HEK293 (cell line): ENCODE results near the gene ZACN.

Experiments used
- CTCF ChIA-PET: fragments of 350-600 bp; formaldehyde crosslinking; extraction: SDS; loops from one replicate; lab custom pipeline; 2021; ENCODE audit warnings: antibody characterized with exemption; lab: Yijun Ruan, JAX
- POLR2A ChIA-PET: fragments of 300-600 bp; formaldehyde crosslinking; extraction: SDS; loops from one replicate; lab custom pipeline; 2020; ENCODE audit warnings: antibody characterized with exemption, inconsistent platforms; lab: Yijun Ruan, JAX
- H3K27ac ChIP-seq: fragments of 200-500 bp; sonication (Bioruptor generic); 2 replicates; pipeline ENCODE4 v1.5.1; 2014; ENCODE audit warnings: low read depth, low read length, control low read depth, inconsistent platforms; ENCODE audit errors: extremely low read depth
- H3K36me3 ChIP-seq, 2 experiments: fragments of 200-500 bp in 1 of 2; sonication (Bioruptor generic) in 1 of 2; 1 replicate in 1 of 2; 2 replicates in 1 of 2; pipeline ENCODE4 v1.5.1; 2014 to 2017; ENCODE audit warnings: inconsistent platforms in 2 of 2, low read length in 2 of 2; ENCODE audit not compliant: control insufficient read depth in 2 of 2, insufficient read depth in 1 of 2
- H3K4me1 ChIP-seq: fragments of 200-500 bp; sonication (Bioruptor generic); 2 replicates; pipeline ENCODE4 v1.5.1; 2014; ENCODE audit warnings: mild to moderate bottlenecking, low read length, inconsistent platforms; ENCODE audit not compliant: control insufficient read depth, insufficient read depth
- H3K4me3 ChIP-seq: 2 replicates; pipeline ENCODE4 v1.5.1; 2011; ENCODE audit warnings: low read depth, mild to moderate bottlenecking, control low read depth, low read length, moderate library complexity
- H3K9me3 ChIP-seq: fragments of 200-500 bp; sonication (Bioruptor generic); 2 replicates; pipeline ENCODE4 v1.5.1; 2014; ENCODE audit warnings: low read depth, low read length, inconsistent platforms; ENCODE audit not compliant: control insufficient read depth, insufficient read depth
- GFI1B ChIP-seq: fragments of 450-650 bp; formaldehyde crosslinking; IDR thresholded peaks from 2 replicates; pipeline ENCODE4 v1.5.1; 2016; ENCODE audit warnings: missing biosample characterization, missing genetic modification characterization
- GLI4 ChIP-seq: fragments of 450-650 bp; formaldehyde crosslinking; IDR thresholded peaks from 2 replicates; pipeline ENCODE4 v1.5.1; 2016; ENCODE audit warnings: missing biosample characterization, missing genetic modification characterization
- KLF7 ChIP-seq: fragments of 450-650 bp; formaldehyde crosslinking; IDR thresholded peaks from 2 replicates; pipeline ENCODE4 v1.5.1; 2016; ENCODE audit warnings: missing biosample characterization, missing genetic modification characterization, borderline replicate concordance
- TCF7L2 ChIP-seq: IDR thresholded peaks from 2 replicates; pipeline ENCODE4 v1.6.1; 2011; ENCODE audit warnings: low read depth, mild to moderate bottlenecking, inconsistent platforms, low read length, moderate library complexity, borderline replicate concordance
- ZNF133 ChIP-seq: fragments of 450-650 bp; formaldehyde crosslinking; IDR thresholded peaks from 2 replicates; pipeline ENCODE4 v1.5.1; 2016; ENCODE audit warnings: missing biosample characterization, missing genetic modification characterization
- ZNF202 ChIP-seq: fragments of 450-650 bp; formaldehyde crosslinking; IDR thresholded peaks from 2 replicates; pipeline ENCODE4 v1.5.1; 2016; ENCODE audit warnings: missing biosample characterization, missing genetic modification characterization, borderline replicate concordance
- ZNF223 ChIP-seq: fragments of 450-650 bp; formaldehyde crosslinking; IDR thresholded peaks from 2 replicates; pipeline ENCODE4 v1.5.1; 2016; ENCODE audit warnings: missing biosample characterization, missing genetic modification characterization
- ZNF24 ChIP-seq: fragments of 450-650 bp; formaldehyde crosslinking; IDR thresholded peaks from 2 replicates; pipeline ENCODE4 v1.5.1; 2016; ENCODE audit warnings: missing biosample characterization, missing genetic modification characterization
- ZNF266 ChIP-seq: fragments of 450-650 bp; formaldehyde crosslinking; IDR thresholded peaks from 2 replicates; pipeline ENCODE4 v1.5.1; 2016; ENCODE audit warnings: missing biosample characterization, missing genetic modification characterization, low read depth
- ZNF311 ChIP-seq: fragments of 450-650 bp; formaldehyde crosslinking; IDR thresholded peaks from 2 replicates; pipeline ENCODE4 v1.5.1; 2017; ENCODE audit warnings: missing biosample characterization, missing genetic modification characterization, borderline replicate concordance
- ZNF354C ChIP-seq: fragments of 450-650 bp; formaldehyde crosslinking; IDR thresholded peaks from 2 replicates; pipeline ENCODE4 v1.5.1; 2016; ENCODE audit warnings: missing biosample characterization, missing genetic modification characterization, low read depth, borderline replicate concordance
- ZNF585B ChIP-seq: fragments of 450-650 bp; formaldehyde crosslinking; IDR thresholded peaks from 2 replicates; pipeline ENCODE4 v1.5.1; 2016; ENCODE audit warnings: missing biosample characterization, missing genetic modification characterization
- ZNF629 ChIP-seq: fragments of 450-650 bp; formaldehyde crosslinking; IDR thresholded peaks from 2 replicates; pipeline ENCODE4 v1.5.1; 2017; ENCODE audit warnings: missing biosample characterization, missing genetic modification characterization
- ZNF670 ChIP-seq: fragments of 450-650 bp; formaldehyde crosslinking; IDR thresholded peaks from 2 replicates; pipeline ENCODE4 v1.5.1; 2016; ENCODE audit warnings: missing biosample characterization, missing genetic modification characterization, low read depth
- ZNF747 ChIP-seq: fragments of 450-650 bp; formaldehyde crosslinking; IDR thresholded peaks from 2 replicates; pipeline ENCODE4 v1.5.1; 2016; ENCODE audit warnings: missing biosample characterization, missing genetic modification characterization
- ZNF768 ChIP-seq: fragments of 450-650 bp; formaldehyde crosslinking; IDR thresholded peaks from 2 replicates; pipeline ENCODE4 v1.5.1; 2018; ENCODE audit warnings: missing biosample characterization, mild to moderate bottlenecking, missing genetic modification characterization
- ZNF785 ChIP-seq: fragments of 450-650 bp; formaldehyde crosslinking; IDR thresholded peaks from 2 replicates; pipeline ENCODE4 v1.5.1; 2016; ENCODE audit warnings: missing biosample characterization, missing genetic modification characterization
- ZNF792 ChIP-seq: fragments of 450-650 bp; formaldehyde crosslinking; IDR thresholded peaks from 2 replicates; pipeline ENCODE4 v1.5.1; 2016; ENCODE audit warnings: missing biosample characterization, missing genetic modification characterization
- ZNF830 ChIP-seq: fragments of 450-650 bp; IDR thresholded peaks from 2 replicates; pipeline ENCODE4 v1.5.0; 2018; ENCODE audit warnings: missing biosample characterization, missing genetic modification characterization, low read depth, mild to moderate bottlenecking, moderate library complexity
- TF ChIP-seq, protein P1 (sequence below): fragments of 450-650 bp; formaldehyde crosslinking; IDR thresholded peaks from 2 replicates; pipeline ENCODE4 v1.5.1; 2016; ENCODE audit warnings: missing biosample characterization, missing genetic modification characterization, low read depth
- TF ChIP-seq, protein P2 (sequence below): fragments of 450-650 bp; formaldehyde crosslinking; IDR thresholded peaks from 2 replicates; pipeline ENCODE4 v1.5.1; 2016; ENCODE audit warnings: missing biosample characterization, missing genetic modification characterization

ZACN gene

DNA sequence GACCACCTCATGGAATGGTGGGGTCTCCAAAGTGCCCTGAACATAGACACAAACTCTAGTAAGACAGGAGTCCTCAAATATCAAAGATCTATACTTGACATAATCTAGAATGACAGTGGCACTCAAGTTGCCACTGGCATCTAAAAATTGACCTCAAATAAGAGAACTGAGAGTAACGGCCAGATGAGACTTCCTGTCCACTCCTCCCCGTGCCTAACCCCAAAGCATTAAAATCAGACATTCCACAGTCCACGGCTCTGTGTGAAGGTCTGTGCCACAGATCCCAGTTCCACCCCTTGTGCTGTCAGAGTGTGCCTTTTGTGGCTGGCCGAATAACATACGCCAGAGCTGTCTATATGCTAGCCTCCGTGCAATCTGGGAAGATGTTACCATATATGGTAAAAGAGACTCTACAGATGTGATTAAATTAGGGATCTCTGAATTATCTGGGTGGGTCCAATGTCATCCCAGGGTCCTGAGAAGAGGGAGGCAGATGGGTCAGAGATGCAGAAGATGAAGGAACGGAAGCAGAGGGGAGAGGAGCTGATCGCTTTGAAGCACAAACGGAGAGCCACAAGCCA is 30.9 kb upstream of the ZACN start:
- H3K36me3 ChIP-seq: peaks cover 69 to 95% of the 10 kb centered on the region in 2 experiments
- H3K4me3 ChIP-seq: no peak overlapping the region
- TF ChIP-seq KLF7 (tag by site-specific recombination) (no peak), ZNF585B (no peak), ZNF311 (tag by site-specific recombination) (no peak)
- TF ChIP-seq, protein P1, sequence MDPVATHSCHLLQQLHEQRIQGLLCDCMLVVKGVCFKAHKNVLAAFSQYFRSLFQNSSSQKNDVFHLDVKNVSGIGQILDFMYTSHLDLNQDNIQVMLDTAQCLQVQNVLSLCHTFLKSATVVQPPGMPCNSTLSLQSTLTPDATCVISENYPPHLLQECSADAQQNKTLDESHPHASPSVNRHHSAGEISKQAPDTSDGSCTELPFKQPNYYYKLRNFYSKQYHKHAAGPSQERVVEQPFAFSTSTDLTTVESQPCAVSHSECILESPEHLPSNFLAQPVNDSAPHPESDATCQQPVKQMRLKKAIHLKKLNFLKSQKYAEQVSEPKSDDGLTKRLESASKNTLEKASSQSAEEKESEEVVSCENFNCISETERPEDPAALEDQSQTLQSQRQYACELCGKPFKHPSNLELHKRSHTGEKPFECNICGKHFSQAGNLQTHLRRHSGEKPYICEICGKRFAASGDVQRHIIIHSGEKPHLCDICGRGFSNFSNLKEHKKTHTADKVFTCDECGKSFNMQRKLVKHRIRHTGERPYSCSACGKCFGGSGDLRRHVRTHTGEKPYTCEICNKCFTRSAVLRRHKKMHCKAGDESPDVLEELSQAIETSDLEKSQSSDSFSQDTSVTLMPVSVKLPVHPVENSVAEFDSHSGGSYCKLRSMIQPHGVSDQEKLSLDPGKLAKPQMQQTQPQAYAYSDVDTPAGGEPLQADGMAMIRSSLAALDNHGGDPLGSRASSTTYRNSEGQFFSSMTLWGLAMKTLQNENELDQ (tag by site-specific recombination): no peak
- POLR2A ChIA-PET: no interaction called here
- no peaks in the 10 kb centered on the region for H3K4me1 ChIP-seq
- CTCF ChIA-PET: interaction anchor here (0.6 to 2.3 kb wide), 5 partner anchors 28 to 643 kb away, joined by 3 to 14 read pairs (median 3); partner anchors contain the start of gene GRB2
- no peaks in the 10 kb centered on the region for H3K9me3 ChIP-seq
- H3K27ac ChIP-seq: no peak overlapping the region

DNA sequence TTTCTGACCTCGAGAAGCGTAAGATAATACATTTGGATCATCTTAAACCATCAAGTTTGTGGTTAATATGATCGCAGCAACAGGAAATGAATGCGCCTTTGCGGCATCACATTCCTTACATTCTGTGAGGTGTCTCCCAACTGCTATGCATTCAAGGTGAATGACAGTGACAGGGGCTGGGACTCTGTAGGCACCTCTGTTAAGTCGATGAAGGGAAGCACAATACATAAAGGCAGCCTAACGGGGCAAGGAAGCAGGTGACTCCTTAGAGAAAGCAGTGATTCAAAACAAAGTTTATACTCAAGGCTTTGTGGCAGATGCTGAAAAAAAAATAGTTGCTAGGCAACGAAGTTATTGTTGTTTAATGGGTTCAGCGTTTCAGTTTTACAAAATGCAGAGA is 30.3 kb upstream of the ZACN start:
- POLR2A ChIA-PET: interaction anchor here (1.2 kb wide), 1 partner anchor 23 kb away, joined by 3 read pairs; no protein-coding TSS in a partner anchor
- H3K27ac ChIP-seq: no peak overlapping the region
- H3K9me3 ChIP-seq: no peaks in the 10 kb centered on the region
- H3K4me3 ChIP-seq: no peak overlapping the region
- no peak for TF ChIP-seq ZNF202
- TF ChIP-seq ZNF629 (tag by site-specific recombination): no peak
- no peak for TF ChIP-seq ZNF747
- TF ChIP-seq ZNF266 (tag by site-specific recombination): no peak
- no peak for TF ChIP-seq ZNF768 (tag by site-specific recombination)
- TF ChIP-seq, protein P2, sequence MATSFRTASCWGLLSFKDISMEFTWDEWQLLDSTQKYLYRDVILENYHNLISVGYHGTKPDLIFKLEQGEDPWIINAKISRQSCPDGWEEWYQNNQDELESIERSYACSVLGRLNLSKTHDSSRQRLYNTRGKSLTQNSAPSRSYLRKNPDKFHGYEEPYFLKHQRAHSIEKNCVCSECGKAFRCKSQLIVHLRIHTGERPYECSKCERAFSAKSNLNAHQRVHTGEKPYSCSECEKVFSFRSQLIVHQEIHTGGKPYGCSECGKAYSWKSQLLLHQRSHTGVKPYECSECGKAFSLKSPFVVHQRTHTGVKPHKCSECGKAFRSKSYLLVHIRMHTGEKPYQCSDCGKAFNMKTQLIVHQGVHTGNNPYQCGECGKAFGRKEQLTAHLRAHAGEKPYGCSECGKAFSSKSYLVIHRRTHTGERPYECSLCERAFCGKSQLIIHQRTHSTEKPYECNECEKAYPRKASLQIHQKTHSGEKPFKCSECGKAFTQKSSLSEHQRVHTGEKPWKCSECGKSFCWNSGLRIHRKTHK (tag by site-specific recombination): no peak
- TF ChIP-seq TCF7L2: no peak
- no peak for TF ChIP-seq ZNF223 (tag by site-specific recombination)
- TF ChIP-seq ZNF670 (tag by site-specific recombination): no peak
- no peak for TF ChIP-seq GLI4 (tag by site-specific recombination)
- no peak for TF ChIP-seq ZNF792 (tag by site-specific recombination)
- TF ChIP-seq ZNF354C: no peak
- TF ChIP-seq GFI1B (tag by site-specific recombination): no peak
- no peak for TF ChIP-seq ZNF830 (tag by site-specific recombination)
- TF ChIP-seq ZNF585B: no peak
- TF ChIP-seq ZNF785 (tag by site-specific recombination): no peak
- TF ChIP-seq ZNF24 (tag by site-specific recombination): no peak
- no peak for TF ChIP-seq ZNF133 (tag by site-specific recombination)
- H3K36me3 ChIP-seq: peaks cover 67 to 95% of the 10 kb centered on the region in 2 experiments
- H3K4me1 ChIP-seq: peaks cover 1% of the 10 kb centered on the region
- CTCF ChIA-PET: interaction anchor here (0.6 to 1.8 kb wide), 2 partner anchors 35 to 643 kb away, joined by 3 to 9 read pairs; partner anchors contain the start of gene GRB2
